ENCODE results near the gene EIF2AK3.

- TF ChIP-seq CTCF (CRISPR knock-in tag; IDR thresholded peaks at IDR 0.05) (no peak), PHF21A (CRISPR knock-in tag; IDR thresholded peaks at IDR 0.05) (no peak), CBFB (CRISPR knock-in tag; IDR thresholded peaks at IDR 0.05) (no peak), ZC3H4 (CRISPR knock-in tag; IDR thresholded peaks at IDR 0.05; ENCODE audit: borderline replicate concordance) (no peak), SMARCE1 (IDR thresholded peaks at IDR 0.05; ENCODE audit: borderline replicate concordance) (no peak), ZBTB8A (CRISPR knock-in tag; IDR thresholded peaks at IDR 0.05; ENCODE audit: borderline replicate concordance, low read depth) (no peak), ARID3A (IDR thresholded peaks at IDR 0.05; ENCODE audit: low read depth, low read length) (no peak)
Measured at GRCh38 chr2:88639865-88640264, 12.6 kb upstream of the EIF2AK3 start.
